Measurements from ENCODE around the gene CCDC154.
"Not testable (repeated sequence)": the region's sequence is repeated elsewhere in the genome, so short reads cannot be mapped to it uniquely, and the experiment has no call there.

The CCDC154 gene, protein sequence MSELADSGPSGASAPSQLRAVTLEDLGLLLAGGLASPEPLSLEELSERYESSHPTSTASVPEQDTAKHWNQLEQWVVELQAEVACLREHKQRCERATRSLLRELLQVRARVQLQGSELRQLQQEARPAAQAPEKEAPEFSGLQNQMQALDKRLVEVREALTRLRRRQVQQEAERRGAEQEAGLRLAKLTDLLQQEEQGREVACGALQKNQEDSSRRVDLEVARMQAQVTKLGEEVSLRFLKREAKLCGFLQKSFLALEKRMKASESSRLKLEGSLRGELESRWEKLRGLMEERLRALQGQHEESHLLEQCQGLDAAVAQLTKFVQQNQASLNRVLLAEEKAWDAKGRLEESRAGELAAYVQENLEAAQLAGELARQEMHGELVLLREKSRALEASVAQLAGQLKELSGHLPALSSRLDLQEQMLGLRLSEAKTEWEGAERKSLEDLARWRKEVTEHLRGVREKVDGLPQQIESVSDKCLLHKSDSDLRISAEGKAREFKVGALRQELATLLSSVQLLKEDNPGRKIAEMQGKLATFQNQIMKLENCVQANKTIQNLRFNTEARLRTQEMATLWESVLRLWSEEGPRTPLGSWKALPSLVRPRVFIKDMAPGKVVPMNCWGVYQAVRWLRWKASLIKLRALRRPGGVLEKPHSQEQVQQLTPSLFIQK

DNA sequence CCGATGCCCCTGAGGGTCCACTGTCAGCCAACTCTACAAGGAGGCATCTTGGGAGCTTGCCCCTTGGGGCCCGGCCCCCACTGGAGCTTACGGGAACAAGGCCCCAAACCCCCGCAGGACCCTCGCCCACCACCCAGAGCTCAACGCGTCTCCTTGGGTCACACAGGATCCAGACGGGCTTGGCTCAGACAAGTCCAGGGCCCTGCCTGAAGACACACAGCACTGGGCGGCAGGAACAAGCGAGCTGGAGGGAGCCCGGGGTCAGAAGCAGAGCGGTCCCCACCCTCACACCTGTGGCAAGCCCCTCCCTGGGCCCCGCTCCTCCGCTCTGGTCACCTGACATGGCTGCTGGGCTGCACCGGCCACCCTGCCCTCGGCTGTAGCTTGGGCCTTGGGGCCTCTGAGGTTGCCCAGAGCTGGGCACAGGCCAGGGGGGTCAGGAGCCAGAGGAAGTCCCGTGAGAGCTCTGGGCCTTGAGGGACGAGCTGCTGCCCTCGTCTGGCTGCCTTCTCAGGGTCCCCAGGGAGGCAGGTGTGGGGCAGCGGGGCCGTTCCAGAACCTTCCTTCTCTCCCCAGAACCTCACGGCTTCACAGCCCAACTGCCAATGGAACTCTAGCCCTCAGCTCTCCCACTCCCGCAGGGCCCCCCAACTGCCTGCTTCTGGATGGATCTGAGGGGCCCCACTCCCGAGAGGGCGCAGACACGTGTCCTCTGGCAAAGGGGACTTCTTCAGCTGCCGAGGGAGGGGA is at the start of gene CCDC154:
Gene CCDC154, minus strand, starts transcription at position 577 of the 750 bp plus-strand sequence. Its CDS starts 234 bp downstream, at position 343.
- DNase-seq (ENCODE audit: extremely low read depth in 1 of 2, low read depth in 1 of 2): no peak

DNA sequence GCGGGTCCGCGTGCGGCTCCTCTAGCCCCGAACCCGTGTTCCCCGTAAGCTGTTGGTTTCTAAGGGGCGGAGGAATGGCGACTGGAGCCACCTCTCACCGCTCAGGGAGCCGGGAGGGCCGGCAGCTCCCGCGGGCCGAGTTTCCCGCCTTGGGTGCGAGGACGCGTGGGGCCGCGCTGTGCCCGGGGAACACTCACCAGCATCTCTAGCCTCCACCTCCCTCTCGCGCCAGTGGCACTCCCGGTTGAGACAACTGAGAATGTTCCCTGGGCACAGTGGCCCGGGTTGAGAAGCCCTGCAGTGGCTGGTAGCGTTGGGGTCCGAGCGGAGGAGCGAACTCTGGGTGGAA is 49.4 kb upstream of the CCDC154 start:
- no peak for DNase-seq (ENCODE audit: extremely low read depth in 1 of 2, low read depth in 1 of 2)

DNA sequence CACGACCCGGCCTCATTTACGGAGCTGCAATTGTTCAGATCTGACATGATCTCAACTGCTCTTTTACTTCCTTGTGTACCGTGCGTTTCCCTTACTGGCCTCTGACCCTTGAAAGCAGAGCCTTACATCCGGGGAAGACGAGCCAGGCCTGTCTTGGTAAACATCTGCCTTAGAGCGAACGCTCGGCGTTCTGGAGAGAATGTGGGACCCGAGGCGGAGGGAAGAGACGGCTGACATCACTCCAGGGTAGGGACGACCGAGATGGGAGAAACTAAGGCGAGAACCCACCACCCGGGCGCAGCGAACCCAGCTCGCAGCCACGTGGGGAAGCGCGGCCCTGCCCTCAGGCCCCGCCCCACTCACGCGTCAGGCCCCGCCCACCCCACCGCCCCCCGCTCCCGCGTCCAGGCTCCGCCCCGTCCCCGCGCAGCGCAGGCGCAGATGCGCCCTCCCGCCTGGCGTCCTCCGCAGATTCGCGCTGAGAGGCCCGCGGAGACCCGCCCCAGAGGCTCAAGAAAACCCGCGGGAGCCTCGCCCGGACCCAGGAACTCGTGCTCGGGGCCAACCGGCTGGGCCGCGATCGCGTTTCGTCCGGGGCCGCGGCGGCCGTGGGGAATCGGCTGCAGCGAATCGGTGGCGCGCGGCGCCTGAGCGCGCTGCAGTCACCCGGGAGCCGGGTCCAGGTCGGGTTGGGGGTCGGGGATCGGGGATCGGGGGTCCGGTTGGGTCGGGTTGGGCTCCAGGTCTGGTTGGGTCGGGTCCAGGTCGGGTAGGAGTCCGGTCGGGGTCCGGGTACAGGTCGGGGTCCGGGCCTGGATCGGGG is 48.8 kb upstream of the CCDC154 start, which contains the start of gene TELO2:
Gene TELO2, plus strand, starts transcription at position 438 of the 823 bp plus-strand sequence. CDS start 922 bp downstream, outside the sequence.
- peak; percentile 61 to 69 for DNase-seq (ENCODE audit: extremely low read depth in 1 of 2, low read depth in 1 of 2)

DNA sequence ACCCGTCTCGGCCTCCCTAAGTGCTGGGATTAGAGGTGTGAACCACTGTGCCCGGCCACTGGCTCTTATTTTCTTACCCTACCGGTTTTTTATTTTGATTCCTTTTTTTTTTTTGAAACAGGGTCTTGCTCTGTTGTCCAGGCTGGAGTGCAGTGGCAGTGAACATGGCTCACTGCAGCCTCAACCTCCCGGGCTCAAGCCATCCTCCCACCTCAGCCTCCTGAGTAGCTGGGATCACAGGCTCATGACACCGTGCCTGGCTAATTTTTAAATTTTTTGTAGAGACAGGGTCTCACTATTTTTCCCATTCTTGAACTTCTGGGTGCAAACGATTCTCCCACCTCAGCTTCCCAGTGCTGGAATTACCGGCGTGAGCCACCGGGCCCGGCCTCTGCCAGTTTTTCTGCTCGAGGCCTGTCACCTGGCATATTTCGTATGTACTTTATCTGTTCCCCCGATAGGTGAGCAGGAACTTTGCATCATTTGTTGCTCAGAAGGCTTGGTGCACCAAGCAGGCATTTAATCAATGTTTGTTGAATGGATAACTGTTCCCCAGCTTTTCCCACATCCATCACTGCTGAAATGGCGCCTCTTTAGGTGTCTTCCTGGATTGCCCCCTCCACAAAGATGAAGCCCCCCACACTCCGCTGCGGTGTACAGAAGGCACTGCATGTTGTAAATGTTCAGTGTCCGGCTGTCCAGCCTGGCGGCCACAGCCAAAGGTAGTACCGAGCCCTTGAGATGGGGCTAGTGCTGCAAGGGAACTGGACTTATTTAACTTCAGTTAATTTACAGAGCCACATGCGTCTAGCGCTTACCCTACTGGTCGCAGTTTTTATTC is 47.9 kb upstream of the CCDC154 start:
- DNase-seq (ENCODE audit: extremely low read depth in 1 of 2, low read depth in 1 of 2): no peak

DNA sequence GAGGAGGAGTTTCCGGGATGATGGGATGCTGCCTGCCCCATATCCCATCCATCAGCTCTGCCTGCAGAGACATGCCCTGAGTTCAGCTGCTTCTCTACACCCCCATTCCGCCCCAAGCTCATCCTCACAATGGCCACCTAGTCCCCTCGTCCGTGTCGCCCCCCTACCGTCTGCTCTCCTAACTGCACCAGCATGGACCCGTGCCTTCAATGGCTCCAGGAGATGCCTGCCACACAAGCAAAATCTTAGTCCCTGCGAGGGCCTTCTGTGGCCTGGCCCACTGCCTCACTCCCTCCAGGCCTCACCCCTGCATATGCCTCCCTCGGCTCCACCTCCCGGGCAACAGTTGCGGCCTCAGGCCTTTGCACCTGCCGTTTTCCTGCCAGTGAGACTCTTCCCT is 47.0 kb upstream of the CCDC154 start:
- no peak for DNase-seq (ENCODE audit: extremely low read depth in 1 of 2, low read depth in 1 of 2)

DNA sequence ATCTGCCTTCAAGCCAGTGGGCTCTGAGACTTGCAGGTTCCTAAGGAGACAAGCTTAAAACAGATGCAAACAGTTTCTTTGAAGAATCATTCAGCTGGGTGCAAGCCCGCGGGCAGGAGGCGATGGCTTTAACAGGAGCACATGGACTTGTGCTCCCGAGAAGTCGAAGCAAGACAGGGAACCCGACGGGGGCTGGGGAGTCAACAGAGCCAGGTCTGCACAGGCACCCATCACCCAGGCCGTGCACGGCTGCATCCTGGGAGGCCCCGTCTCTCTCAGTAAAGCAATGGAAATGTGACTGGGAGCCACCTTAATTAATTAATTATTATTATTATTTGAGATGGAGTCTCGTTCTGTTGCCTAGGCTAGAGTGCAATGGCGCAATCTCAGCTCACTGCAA is 44.7 kb upstream of the CCDC154 start:
- DNase-seq (ENCODE audit: extremely low read depth in 1 of 2, low read depth in 1 of 2): no peak

DNA sequence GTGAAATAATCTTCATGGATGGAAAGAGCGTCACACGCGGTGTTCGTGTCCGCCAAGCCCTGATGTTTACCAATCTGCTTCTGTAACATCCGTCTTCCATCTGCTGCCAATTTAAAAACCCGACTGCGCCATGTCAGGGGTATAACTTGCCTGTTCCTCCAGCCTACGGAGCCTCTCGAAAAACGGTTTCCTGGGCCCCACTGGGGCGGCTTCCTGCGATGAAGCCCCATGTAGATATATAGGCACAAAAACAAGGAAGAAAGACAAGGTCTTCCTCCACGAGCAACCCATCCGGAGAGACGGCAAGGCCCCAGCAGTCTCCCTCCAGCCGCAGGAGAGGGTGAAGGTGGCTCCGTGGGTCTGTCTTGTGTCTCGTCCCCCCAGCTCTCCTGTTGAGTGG is 44.3 kb upstream of the CCDC154 start, which contains the start of gene PTX4:
Gene PTX4, minus strand, starts transcription at position 326 of the 400 bp plus-strand sequence. Its CDS starts 35 bp downstream, at position 291.
- DNase-seq (ENCODE audit: extremely low read depth in 1 of 2, low read depth in 1 of 2): no peak

DNA sequence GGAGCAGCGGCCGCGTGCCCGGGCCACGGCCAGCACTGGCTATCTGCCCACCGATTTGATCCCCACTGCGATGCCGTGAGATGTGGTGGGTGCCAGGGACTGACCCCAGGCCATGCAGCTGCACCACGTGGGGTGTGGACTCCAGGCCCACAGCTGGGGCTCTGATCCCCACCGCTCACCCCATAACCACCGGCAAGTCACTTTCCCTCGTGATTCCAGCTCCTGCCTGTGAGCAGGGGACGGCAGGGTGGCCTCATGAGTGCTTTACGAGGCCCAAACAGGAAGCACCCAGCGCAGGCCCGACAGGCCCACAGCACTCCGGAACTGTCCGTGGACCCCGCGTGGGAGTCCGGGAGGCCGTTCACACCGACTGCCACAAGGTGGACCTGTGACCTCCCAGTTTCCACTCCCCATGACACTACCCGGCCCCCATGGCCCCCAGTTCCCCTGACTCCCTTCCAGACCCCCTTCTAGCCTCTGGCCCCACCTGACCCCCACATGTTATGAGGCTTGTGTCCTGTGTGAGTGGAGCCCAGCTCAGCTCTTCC is 43.8 kb upstream of the CCDC154 start:
- no peak for DNase-seq (ENCODE audit: extremely low read depth in 1 of 2, low read depth in 1 of 2)

DNA sequence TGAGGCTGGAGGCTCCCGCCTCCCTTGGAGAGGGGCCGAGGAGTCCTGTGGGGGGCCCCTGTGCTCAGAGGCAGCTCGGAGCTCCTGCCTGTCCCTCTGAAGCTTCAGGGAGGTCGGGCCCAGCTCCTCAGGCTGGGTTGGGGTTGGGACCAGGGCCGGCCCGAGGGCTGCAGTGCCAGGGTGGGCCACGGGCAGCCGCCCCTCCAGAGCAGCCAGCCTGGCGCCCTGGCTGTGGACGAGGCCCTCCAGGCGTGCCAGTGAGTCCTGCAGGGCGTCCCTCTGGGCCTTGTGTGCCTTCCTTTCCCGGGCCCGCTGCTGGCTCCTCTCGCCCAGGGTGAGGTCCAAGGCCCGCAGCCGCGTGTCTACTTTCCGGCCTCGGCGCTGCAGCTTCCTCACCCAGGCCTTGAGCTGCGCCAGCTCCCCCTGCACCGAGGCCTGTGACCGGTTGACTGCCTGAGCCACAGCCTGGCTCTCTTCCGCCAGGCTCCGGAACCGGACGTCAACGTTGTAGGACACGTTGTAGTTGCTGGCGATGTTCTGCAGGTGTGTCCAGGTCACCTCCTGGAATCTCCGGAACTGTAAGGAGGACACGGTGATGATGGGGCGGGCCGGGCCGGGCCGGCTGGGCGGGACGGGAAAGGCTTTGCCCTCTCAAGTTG is 43.2 kb upstream of the CCDC154 start:
- no peak for DNase-seq (ENCODE audit: extremely low read depth in 1 of 2, low read depth in 1 of 2)

DNA sequence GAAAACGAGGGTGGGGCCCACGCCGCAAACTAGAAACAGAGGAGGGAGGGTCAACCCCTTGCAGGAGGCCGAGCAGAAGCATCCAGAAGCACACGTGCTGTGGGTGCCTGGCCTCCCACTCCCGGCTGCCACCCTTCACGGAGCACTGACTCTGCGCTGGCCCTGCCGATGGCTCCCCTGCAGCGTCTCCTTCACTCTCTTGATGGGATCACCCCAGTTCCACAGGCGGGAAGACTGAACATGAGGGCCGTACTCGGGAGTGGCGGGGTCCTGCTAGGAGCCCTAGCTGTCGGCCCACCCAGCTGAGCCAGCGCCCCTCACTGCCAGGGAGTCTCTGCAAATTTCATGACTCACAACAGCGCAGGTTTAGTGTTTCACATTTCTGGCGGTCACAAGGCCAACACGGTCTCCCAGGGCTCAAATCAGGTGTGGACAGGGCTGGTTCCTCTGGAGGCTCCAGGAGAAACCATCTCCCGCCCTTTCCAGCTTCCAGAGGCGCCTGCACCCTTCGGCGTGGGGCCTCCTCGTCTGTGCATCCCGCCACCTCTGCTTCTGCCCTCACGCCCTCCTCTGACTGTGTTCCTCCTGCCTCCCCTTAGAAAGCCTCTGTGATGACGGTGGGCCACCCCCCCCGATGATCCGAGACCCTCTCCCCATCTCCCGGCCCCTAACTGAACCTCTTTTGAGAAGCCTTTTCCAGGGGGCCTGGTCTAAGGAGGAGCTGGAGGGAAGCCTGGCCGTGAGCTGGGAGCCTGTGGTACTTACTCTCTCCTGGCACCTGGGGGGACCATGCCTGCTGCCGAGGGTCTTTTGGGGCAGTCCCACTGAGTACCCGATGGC is 42.4 kb upstream of the CCDC154 start:
- no peak for DNase-seq (ENCODE audit: extremely low read depth in 1 of 2, low read depth in 1 of 2)

DNA sequence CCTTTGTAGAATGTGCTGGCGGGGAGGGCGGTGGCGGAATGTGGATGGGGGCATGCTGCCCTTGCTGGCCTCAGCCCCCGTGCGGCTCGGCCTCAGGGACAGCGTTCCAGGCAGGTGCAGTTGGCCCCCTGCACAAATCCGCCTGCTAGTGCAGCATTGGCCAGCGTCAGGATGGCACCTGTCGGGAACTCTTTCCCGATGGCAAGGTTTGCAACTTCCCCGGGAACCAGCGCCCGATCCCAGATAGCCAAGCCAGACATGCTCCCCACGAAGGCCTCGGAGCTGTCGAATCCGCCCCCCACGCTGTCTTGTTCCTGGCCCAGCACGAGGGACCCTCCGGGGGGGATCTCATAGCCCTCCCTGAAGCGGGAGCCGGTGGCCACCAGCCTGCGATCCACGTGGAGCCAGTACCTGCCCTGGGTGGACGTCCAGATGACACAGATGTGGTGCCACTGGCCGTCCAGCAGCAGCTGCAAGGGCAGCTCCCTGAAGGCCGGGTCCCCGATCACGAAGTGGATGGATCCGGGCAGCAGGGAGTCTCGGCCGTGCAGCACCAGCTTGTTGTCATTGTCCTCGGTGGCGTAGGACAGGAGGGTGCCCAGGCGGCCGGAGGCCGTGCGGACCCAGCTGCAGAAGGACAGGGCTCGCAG is 41.6 kb upstream of the CCDC154 start:
- no peak for DNase-seq (ENCODE audit: extremely low read depth in 1 of 2, low read depth in 1 of 2)

DNA sequence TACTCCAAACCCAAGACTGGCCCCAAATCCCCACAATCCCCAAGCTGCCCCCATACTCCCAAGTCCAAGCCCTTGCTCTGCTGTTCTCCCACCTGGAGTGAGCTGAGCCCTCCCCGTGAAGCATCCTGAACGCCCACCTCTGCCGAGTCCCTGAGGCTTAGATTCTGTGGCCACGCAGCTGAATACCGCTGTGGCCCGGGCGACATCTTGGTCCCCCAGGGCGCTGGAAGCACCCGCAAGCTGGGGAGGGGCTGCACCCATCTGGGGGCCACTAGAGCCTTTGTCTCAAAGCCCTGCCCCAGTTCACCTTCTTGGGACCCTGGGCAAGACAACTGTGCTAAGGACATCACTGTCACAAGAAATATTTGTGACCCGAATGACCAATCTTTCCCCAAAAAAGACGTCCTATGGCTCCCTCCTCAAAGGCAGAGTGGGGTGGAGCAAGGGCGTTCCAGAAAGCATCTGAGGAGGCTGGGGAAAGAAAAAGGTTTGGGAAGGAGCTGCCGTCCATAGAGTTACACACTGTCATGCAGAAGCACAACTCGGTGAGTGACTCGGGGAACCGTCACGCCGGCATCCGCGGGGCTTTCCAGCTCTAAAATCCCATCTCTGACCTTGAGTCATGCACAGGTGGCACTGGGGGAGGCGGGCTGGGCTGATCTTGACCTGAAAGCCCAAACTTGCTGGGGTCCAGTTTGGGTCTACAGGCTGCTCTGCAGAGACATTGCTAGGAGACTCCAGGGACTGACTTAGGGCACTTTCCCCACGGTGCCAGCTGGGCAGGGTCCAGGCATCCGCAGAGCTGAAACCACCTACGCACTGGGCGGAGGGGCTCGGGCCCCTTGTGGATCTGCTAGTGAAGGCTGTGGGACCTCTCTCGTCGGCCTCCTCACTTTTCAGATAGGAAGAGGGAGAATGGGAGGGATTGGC is 37.8 kb upstream of the CCDC154 start:
- no peak for DNase-seq (ENCODE audit: extremely low read depth in 1 of 2, low read depth in 1 of 2)

DNA sequence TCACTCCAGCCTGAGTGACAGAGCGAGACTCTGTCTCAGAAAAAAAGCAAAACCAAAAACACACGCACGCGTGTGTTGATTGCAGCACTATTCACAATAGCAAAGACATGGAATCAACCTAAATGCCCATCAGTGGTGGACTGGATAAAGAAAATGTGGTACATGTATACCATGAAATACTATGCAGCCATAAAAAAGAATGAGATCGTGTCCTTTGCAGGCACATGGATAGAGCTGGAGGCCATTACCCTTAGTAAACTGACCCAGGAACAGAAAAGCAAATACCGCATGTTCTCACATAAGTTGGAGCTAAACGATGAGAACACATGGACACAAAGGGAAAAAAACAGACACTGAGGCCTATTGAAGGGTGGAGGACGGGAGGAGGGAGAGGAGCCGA is 34.6 kb upstream of the CCDC154 start:
- not testable (repeated sequence) for DNase-seq (ENCODE audit: extremely low read depth in 1 of 2, low read depth in 1 of 2)

DNA sequence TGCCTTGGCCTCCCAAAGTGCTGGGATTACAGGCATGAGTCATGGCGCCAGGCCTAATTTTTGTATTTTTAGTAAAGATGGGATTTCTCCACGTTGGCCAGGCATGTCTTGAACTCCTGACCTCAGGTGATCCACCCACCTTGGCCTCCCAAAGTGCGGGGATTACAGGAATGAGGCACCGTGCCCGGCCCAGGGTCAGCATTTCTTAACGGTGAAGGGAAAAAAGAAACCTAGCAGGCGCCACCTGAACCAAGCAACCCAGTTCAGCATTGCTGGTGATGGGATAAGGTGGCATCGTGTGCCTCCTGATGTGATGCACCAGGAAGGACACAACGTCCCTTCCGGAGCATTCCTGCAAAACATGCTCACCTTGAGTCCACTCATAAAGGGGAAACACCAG is 32.7 kb upstream of the CCDC154 start:
- no peak for DNase-seq (ENCODE audit: extremely low read depth in 1 of 2, low read depth in 1 of 2)

DNA sequence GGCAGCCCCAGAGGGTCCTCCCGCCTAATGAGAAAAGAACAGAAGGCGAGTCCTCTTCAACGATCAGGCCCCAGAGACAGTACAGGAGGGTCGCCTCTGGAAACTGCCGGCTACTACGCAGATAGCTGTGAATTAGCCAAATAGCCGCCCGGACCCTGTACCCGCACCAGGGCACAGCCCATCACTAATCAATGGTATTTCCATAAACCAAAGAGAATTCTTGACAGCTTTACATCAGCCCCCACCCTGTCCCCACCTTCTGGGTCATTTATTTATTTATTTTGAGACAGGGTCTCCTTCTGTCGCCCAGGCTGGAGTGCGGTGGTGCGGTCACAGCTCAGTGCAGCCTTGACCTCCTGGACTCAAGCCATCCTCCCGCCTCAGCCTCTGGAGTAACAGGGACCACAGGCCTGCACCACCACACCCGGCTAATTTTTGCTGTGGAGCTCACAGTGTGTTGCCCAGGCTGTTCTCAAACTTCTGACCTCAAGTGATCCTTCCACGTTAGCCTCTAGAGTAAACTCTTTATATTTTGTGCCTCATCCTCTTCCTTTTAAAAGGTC is 31.3 kb upstream of the CCDC154 start:
- DNase-seq (ENCODE audit: extremely low read depth in 1 of 2, low read depth in 1 of 2): no peak
